HCT116 (cell line): Measurements from ENCODE around the gene CLASP2. TPM values are rescaled to one million over a fixed set of nuclear protein-coding genes. Genes with fewer than 3 reads are reported as not detected.

Experiments used
- ATAC-seq: fragments of 200-7000 bp; cut with Tn5 transposase; 2 replicates; pipeline ENCODE4 v1.9.1; 2020; ENCODE audit warnings: mild to moderate bottlenecking, moderate library complexity
- BruUV-seq: library from RNA; stranded (reverse); fragments of 400-500 nt; replicated peaks from 2 replicates; lab custom pipeline; 2021; lab: Mats Ljungman, UMichigan
- CTCF ChIA-PET: fragments of 300-600 bp; sonication (Branson Sonifier 250); formaldehyde crosslinking; loops from one replicate; lab custom pipeline; 2021; ENCODE audit warnings: antibody characterized with exemption; lab: Charles Lee
- POLR2A ChIA-PET: fragments of 300-600, 350-600 bp; sonication (Branson Sonifier 250); formaldehyde crosslinking; loops from one replicate; lab custom pipeline; 2021; ENCODE audit warnings: antibody characterized with exemption; lab: Charles Lee
- RAD21 ChIA-PET, 2 experiments: fragments of 300-600 bp; sonication (Branson Sonifier 250); formaldehyde crosslinking; loops; one replicate each; lab custom pipeline; 2023; ENCODE audit warnings: low total read pairs in 2 of 2; ENCODE audit not compliant: uncharacterized antibody in 2 of 2, unreplicated experiment in 2 of 2, low non-redundant PET in 1 of 2; lab: Charles Lee
- DNase-seq: peaks from one replicate; pipeline ENCODE4 v3.0.0-alpha.2; 2010; ENCODE audit warnings: low read depth, low spot score
- H2AFZ ChIP-seq: fragments of 200-600 bp; shearing (Covaris generic), sonication (generic); 2 replicates; pipeline ENCODE4 v1.6.1; 2017; ENCODE audit warnings: low read depth, mixed run types, mixed read lengths, antibody characterized with exemption, low read length; ENCODE audit not compliant: poor library complexity, severe bottlenecking
- H3K27ac ChIP-seq: 2 replicates; pipeline ENCODE4 v1.5.1; 2012; ENCODE audit warnings: low read depth, low read length
- H3K27me3 ChIP-seq: fragments of 200-600 bp; sonication (generic); 2 replicates; pipeline ENCODE4 v1.6.1; 2016; ENCODE audit warnings: mixed run types, low read length, mixed read lengths; ENCODE audit not compliant: insufficient read depth
- H3K36me3 ChIP-seq, 2 experiments: fragments of 200-500 bp in 1 of 2; fragments of 200-600 bp in 1 of 2; sonication (Bioruptor generic) in 1 of 2; sonication (generic) in 1 of 2; 2 replicates each; pipeline versions ENCODE4 v1.5.1 to v1.6.1; 2014 to 2016; ENCODE audit warnings: low read length in 2 of 2, inconsistent platforms in 1 of 2, mixed read lengths in 1 of 2, mixed run types in 1 of 2; ENCODE audit not compliant: insufficient read depth in 2 of 2, control insufficient read depth in 1 of 2
- H3K4me1 ChIP-seq, 2 experiments: fragments of 200-600 bp in 1 of 2; sonication (generic) in 1 of 2; 2 replicates each; pipeline versions ENCODE4 v1.5.1 to v1.6.1; 2012 to 2017; ENCODE audit warnings: low read length in 2 of 2, inconsistent platforms in 1 of 2, mild to moderate bottlenecking in 1 of 2, mixed read lengths in 1 of 2, mixed run types in 1 of 2, moderate library complexity in 1 of 2; ENCODE audit not compliant: insufficient read depth in 2 of 2, control insufficient read depth in 1 of 2
- H3K4me2 ChIP-seq: fragments of 200-600 bp; sonication (generic); 2 replicates; pipeline ENCODE4 v1.6.1; 2017; ENCODE audit warnings: mixed run types, low read length, mixed read lengths
- H3K4me3 ChIP-seq, 2 experiments: fragments of 200-600 bp in 1 of 2; sonication (generic) in 1 of 2; replicated peaks in 1 of 2; 2 replicates each; pipeline ENCODE4 v1.5.1; 2011 to 2016; ENCODE audit warnings: low read length in 2 of 2, control low read depth in 1 of 2, low read depth in 1 of 2, mild to moderate bottlenecking in 1 of 2, mixed read lengths in 1 of 2, mixed run types in 1 of 2
- H3K79me2 ChIP-seq: fragments of 200-600 bp; sonication (generic); 2 replicates; pipeline ENCODE4 v1.6.1; 2017; ENCODE audit warnings: mild to moderate bottlenecking, mixed run types, low read length, moderate library complexity, mixed read lengths; ENCODE audit not compliant: insufficient read depth
- H3K9ac ChIP-seq: fragments of 200-600 bp; sonication (generic); 2 replicates; pipeline ENCODE4 v1.6.1; 2016; ENCODE audit warnings: low read length, mixed read lengths
- H3K9me2 ChIP-seq: fragments of 200-600 bp; sonication (generic), shearing (Covaris generic); 2 replicates; pipeline ENCODE4 v1.6.1; 2017; ENCODE audit warnings: mixed run types, mild to moderate bottlenecking, moderate library complexity; ENCODE audit not compliant: insufficient read depth
- H3K9me3 ChIP-seq, 2 experiments: fragments of 200-500 bp in 1 of 2; fragments of 200-600 bp in 1 of 2; sonication (Bioruptor generic) in 1 of 2; sonication (generic) in 1 of 2; 2 replicates each; pipeline ENCODE4 v1.6.1; 2014 to 2017; ENCODE audit warnings: low read length in 2 of 2, mixed read lengths in 2 of 2, inconsistent platforms in 1 of 2, low read depth in 1 of 2, mild to moderate bottlenecking in 1 of 2, mixed run types in 1 of 2, moderate library complexity in 1 of 2; ENCODE audit not compliant: control insufficient read depth in 1 of 2, insufficient read depth in 1 of 2
- H4K20me1 ChIP-seq: fragments of 200-600 bp; sonication (generic), shearing (Covaris generic); 2 replicates; pipeline ENCODE4 v1.6.1; 2017; ENCODE audit warnings: mixed run types, mild to moderate bottlenecking, moderate library complexity; ENCODE audit not compliant: insufficient read depth
- CBX3 ChIP-seq: IDR thresholded peaks from 2 replicates; pipeline ENCODE4 v1.6.1; 2012; ENCODE audit warnings: low read depth
- CEBPB ChIP-seq: IDR thresholded peaks from 2 replicates; pipeline ENCODE4 v1.6.1; 2012; ENCODE audit warnings: low read depth
- EGR1 ChIP-seq: IDR thresholded peaks from 2 replicates; pipeline ENCODE4 v1.6.1; 2012; ENCODE audit warnings: low read depth
- ELF1 ChIP-seq: IDR thresholded peaks from 2 replicates; pipeline ENCODE4 v1.6.1; 2012; ENCODE audit warnings: low read depth, borderline replicate concordance
- EZH2 ChIP-seq: fragments of 200-600 bp; sonication (generic); IDR thresholded peaks from 2 replicates; pipeline ENCODE4 v1.6.1; 2017; ENCODE audit warnings: antibody characterized with exemption, mixed run types
- EZH2phosphoT487 ChIP-seq: fragments of 200-600 bp; IDR thresholded peaks from 2 replicates; pipeline ENCODE4 v1.6.1; 2018; ENCODE audit warnings: antibody characterized with exemption, borderline replicate concordance
- FOSL1 ChIP-seq: IDR thresholded peaks from 2 replicates; pipeline ENCODE4 v1.6.1; 2012; ENCODE audit warnings: low read depth
- JUND ChIP-seq: IDR thresholded peaks from 2 replicates; pipeline ENCODE4 v1.6.1; 2012
- MAX ChIP-seq: IDR thresholded peaks from 2 replicates; pipeline ENCODE4 v1.6.1; 2012
- POLR2A ChIP-seq: IDR thresholded peaks from 2 replicates; pipeline ENCODE4 v1.7.0; 2011; ENCODE audit warnings: borderline replicate concordance; ENCODE audit not compliant: insufficient read depth, insufficient read length; ENCODE audit errors: extremely low read depth
- REST ChIP-seq: IDR thresholded peaks from 2 replicates; pipeline ENCODE4 v1.6.1; 2012; ENCODE audit warnings: low read depth
- SIN3A ChIP-seq: IDR thresholded peaks from 2 replicates; pipeline ENCODE4 v1.6.1; 2012; ENCODE audit warnings: low read depth
- SP1 ChIP-seq: IDR thresholded peaks from 2 replicates; pipeline ENCODE4 v1.6.1; 2012; ENCODE audit warnings: low read depth
- SRF ChIP-seq: IDR thresholded peaks from 2 replicates; pipeline ENCODE4 v1.6.1; 2012; ENCODE audit warnings: low read depth
- TCF7L2 ChIP-seq: IDR thresholded peaks from 2 replicates; pipeline ENCODE4 v1.7.0; 2011; ENCODE audit warnings: borderline replicate concordance, inconsistent platforms; ENCODE audit not compliant: insufficient read depth, insufficient read length; ENCODE audit errors: extremely low read depth
- YY1 ChIP-seq: IDR thresholded peaks from 2 replicates; pipeline ENCODE4 v1.6.1; 2011; ENCODE audit warnings: low read length, low read depth, moderate library complexity, mild to moderate bottlenecking; ENCODE audit not compliant: insufficient replicate concordance; ENCODE audit errors: extremely low read depth
- ZFX ChIP-seq: fragments of 450-650 bp; IDR thresholded peaks from 2 replicates; pipeline ENCODE4 v1.6.1; 2017
- ZNF274 ChIP-seq: fragments of 200-500 bp; sonication (Bioruptor generic); IDR thresholded peaks from 2 replicates; pipeline ENCODE4 v1.6.1; 2014; ENCODE audit warnings: mild to moderate bottlenecking, low read depth, low read length, inconsistent platforms
- intact Hi-C: fragments of 100-400 bp; cut with micrococcal nuclease; formaldehyde crosslinking; loops from 2 replicates; pipeline ENCODE4 v1.10.0; 2022
- total RNA-seq: library from RNA; stranded (reverse); gene quantifications from one replicate; pipeline ENCODE4 v1.2.1, GENCODE V29; 2021; ENCODE audit not compliant: unreplicated experiment
- TF ChIP-seq, protein P1 (sequence below): IDR thresholded peaks from 2 replicates; pipeline ENCODE4 v1.6.1; 2011; ENCODE audit warnings: mild to moderate bottlenecking, low read length, moderate library complexity; ENCODE audit not compliant: insufficient replicate concordance; ENCODE audit errors: extremely low read depth
- TF ChIP-seq, protein P2 (sequence below), 3 experiments: fragments of 200-600 bp in 1 of 3; sonication (generic) in 1 of 3; IDR thresholded peaks in 2 of 3; conservative IDR thresholded peaks in 1 of 3; 2 replicates each; pipeline ENCODE4 v1.5.1; 2012 to 2017; ENCODE audit warnings: low read depth in 2 of 3, low read length in 2 of 3, antibody characterized with exemption in 1 of 3, borderline replicate concordance in 1 of 3, control low read depth in 1 of 3, mild to moderate bottlenecking in 1 of 3, mixed read lengths in 1 of 3, mixed run types in 1 of 3, moderate library complexity in 1 of 3; ENCODE audit not compliant: insufficient read depth in 1 of 3

CLASP2 gene
- total RNA-seq, 1 experiment from 2014 or later: 36.3 TPM

- ATAC-seq (no peak), DNase-seq (no peak)
- Histone ChIP-seq H3K9ac (no peak overlapping the region), H3K36me3 (peaks cover 3 to 8% of the 10 kb centered on the region in 2 experiments; a peak in 1 of 4 replicates), H2AFZ (no peak overlapping the region), H3K4me2 (no peak overlapping the region), H3K27ac (no peak overlapping the region), H4K20me1 (no peaks in the 10 kb centered on the region; the same call in 1 of the 2 replicates), H3K4me1 (no peaks in the 10 kb centered on the region), H3K79me2 (no peaks in the 10 kb centered on the region), H3K9me2 (no peaks in the 10 kb centered on the region), H3K27me3 (no peaks in the 10 kb centered on the region), H3K4me3 (no peak overlapping the region), H3K9me3 (no peaks in the 10 kb centered on the region)
- no TSS peak for BruUV-seq
- POLR2A ChIA-PET: no interaction called here
- RAD21 ChIA-PET: no interaction called here
- TF ChIP-seq TCF7L2: no peak
- TF ChIP-seq YY1: no peak
- no peak for TF ChIP-seq SRF
- no peak for TF ChIP-seq SP1
- TF ChIP-seq REST: no peak
- TF ChIP-seq CEBPB: no peak
- TF ChIP-seq JUND: no peak
- no peak for TF ChIP-seq ZFX
- no peak for TF ChIP-seq SIN3A
- TF ChIP-seq POLR2A: no peak
- no peak for TF ChIP-seq EZH2phosphoT487
- no peak for TF ChIP-seq EGR1
- no peak for TF ChIP-seq CBX3
- TF ChIP-seq, protein P1, sequence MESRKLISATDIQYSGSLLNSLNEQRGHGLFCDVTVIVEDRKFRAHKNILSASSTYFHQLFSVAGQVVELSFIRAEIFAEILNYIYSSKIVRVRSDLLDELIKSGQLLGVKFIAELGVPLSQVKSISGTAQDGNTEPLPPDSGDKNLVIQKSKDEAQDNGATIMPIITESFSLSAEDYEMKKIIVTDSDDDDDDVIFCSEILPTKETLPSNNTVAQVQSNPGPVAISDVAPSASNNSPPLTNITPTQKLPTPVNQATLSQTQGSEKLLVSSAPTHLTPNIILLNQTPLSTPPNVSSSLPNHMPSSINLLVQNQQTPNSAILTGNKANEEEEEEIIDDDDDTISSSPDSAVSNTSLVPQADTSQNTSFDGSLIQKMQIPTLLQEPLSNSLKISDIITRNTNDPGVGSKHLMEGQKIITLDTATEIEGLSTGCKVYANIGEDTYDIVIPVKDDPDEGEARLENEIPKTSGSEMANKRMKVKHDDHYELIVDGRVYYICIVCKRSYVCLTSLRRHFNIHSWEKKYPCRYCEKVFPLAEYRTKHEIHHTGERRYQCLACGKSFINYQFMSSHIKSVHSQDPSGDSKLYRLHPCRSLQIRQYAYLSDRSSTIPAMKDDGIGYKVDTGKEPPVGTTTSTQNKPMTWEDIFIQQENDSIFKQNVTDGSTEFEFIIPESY: no peak
- TF ChIP-seq ZNF274: no peak
- TF ChIP-seq, protein P2, sequence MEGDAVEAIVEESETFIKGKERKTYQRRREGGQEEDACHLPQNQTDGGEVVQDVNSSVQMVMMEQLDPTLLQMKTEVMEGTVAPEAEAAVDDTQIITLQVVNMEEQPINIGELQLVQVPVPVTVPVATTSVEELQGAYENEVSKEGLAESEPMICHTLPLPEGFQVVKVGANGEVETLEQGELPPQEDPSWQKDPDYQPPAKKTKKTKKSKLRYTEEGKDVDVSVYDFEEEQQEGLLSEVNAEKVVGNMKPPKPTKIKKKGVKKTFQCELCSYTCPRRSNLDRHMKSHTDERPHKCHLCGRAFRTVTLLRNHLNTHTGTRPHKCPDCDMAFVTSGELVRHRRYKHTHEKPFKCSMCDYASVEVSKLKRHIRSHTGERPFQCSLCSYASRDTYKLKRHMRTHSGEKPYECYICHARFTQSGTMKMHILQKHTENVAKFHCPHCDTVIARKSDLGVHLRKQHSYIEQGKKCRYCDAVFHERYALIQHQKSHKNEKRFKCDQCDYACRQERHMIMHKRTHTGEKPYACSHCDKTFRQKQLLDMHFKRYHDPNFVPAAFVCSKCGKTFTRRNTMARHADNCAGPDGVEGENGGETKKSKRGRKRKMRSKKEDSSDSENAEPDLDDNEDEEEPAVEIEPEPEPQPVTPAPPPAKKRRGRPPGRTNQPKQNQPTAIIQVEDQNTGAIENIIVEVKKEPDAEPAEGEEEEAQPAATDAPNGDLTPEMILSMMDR (IDR thresholded peaks at IDR 0.05 in 2 of 3, conservative IDR thresholded peaks at IDR 0.05 in 1 of 3; ENCODE audit: borderline replicate concordance in 1 of 3, insufficient read depth in 1 of 3, low read depth in 2 of 3, low read length in 2 of 3): no peak
- TF ChIP-seq ELF1: no peak
- no peak for TF ChIP-seq FOSL1
- TF ChIP-seq EZH2: no peak
- no peak for TF ChIP-seq MAX
- intact Hi-C loops: no loop called here
- CTCF ChIA-PET: no interaction called here
Observed at GRCh38 chr3:33557279-33557678, 160.8 kb downstream of the CLASP2 start.
